Muscle of leg (tissue), 11 donors: ENCODE measurements around the gene CALN1. TPM values are rescaled to one million over a fixed set of nuclear protein-coding genes. Genes with fewer than 3 reads are reported as not detected.

Experiments
- DNase-seq: peaks from one replicate; pipeline ENCODE4 v3.0.0; 2013
- H3K27ac ChIP-seq: one replicate; pipeline ENCODE4 v1.5.1; 2013; ENCODE audit warnings: mild to moderate bottlenecking, low read length, control low read depth
- H3K27me3 ChIP-seq: one replicate; pipeline ENCODE4 v1.6.1; 2013; ENCODE audit warnings: low read length; ENCODE audit not compliant: control insufficient read depth, insufficient read depth
- H3K36me3 ChIP-seq: one replicate; pipeline ENCODE4 v1.6.1; 2013; ENCODE audit warnings: low read length; ENCODE audit not compliant: control insufficient read depth, insufficient read depth
- H3K4me1 ChIP-seq: one replicate; pipeline ENCODE4 v1.6.1; 2013; ENCODE audit warnings: low read length; ENCODE audit not compliant: control insufficient read depth, insufficient read depth
- H3K4me3 ChIP-seq: one replicate; pipeline ENCODE4 v1.5.1; 2013; ENCODE audit warnings: low read length, control low read depth
- H3K9me3 ChIP-seq: replicated peaks from 2 replicates; pipeline ENCODE4 v1.6.1; 2013; ENCODE audit warnings: low read depth, low read length; ENCODE audit not compliant: control insufficient read depth
- WGBS: methylation state at CpG from one replicate; pipeline ENCODE4 v1.1.5; 2013; ENCODE audit warnings: missing lambda C conversion rate; ENCODE audit not compliant: insufficient coverage; 5-methylcytosine and 5-hydroxymethylcytosine counted together
- polyA plus RNA-seq, 8 donors: library from polyadenylated mRNA; unstranded; fragments of 120-200 nt; gene quantifications; one replicate each; pipeline versions ENCODE4 v1.2.1 to v1.2.3, GENCODE V29; 2013; ENCODE audit warnings: inconsistent platforms in 1 of 8, low replicate concordance in 1 of 8; ENCODE audit not compliant: insufficient read length in 8 of 8, insufficient read depth in 1 of 8
- total RNA-seq: library from RNA; stranded (reverse); fragments of 120-200 nt; gene quantifications from one replicate; pipeline ENCODE4 v1.2.4, GENCODE V29; 2013

CALN1 gene
- total and polyA plus RNA-seq, 9 donors, result 0.65 to 2.3 (median 1.0) TPM

DNA sequence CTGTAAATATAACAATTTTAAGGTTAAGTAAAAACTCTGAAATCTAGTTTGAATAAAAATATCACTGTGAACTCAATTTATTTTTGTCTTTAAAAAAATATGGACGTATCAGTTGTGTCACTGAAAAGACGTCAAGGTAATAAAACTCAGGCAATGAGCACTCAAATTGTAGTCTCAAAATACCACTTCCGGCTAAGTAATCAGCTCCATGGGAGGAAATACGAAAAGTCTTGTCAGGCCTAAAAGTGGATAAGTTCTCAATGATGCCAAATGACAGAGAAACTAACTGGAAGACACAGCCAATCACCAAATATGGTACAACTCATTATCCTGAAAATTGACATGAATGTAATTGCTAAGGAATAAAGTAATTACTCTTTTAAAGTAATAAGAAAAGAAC lies 719 bp downstream of the CALN1 start:
- DNase-seq, result no peak
- H3K4me1 ChIP-seq, result no peaks in the 10 kb centered on the region
- H3K27me3 ChIP-seq, result no peaks in the 10 kb centered on the region
- no peaks in the 10 kb centered on the region for H3K9me3 ChIP-seq
- H3K36me3 ChIP-seq, result no peaks in the 10 kb centered on the region
- WGBS, result no CpG with 5 or more reads among the region's 4 CpGs
- no peak overlapping the region for H3K27ac ChIP-seq
- no peak overlapping the region for H3K4me3 ChIP-seq

DNA sequence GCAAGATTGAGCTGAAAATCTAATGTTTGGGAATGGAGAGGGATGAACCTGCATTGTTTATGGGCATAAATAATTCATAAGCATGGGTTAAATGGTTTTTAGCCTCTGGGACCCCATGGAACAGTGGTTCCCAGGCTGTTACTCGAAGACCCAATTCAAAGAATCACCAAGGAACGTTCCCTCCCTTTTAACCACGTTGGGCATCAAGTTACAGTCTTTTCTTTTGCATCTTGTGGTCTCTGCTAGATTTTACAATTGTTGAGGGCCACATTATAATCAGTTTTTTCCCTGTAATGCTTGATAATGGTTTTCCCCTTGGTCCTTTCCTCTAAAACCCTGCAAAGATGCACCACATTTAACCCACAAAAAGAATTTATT lies 2.5 kb downstream of the CALN1 start:
- Histone ChIP-seq H3K27ac (no peak overlapping the region), H3K36me3 (no peaks in the 10 kb centered on the region), H3K27me3 (no peaks in the 10 kb centered on the region), H3K4me3 (no peak overlapping the region), H3K9me3 (no peaks in the 10 kb centered on the region), H3K4me1 (no peaks in the 10 kb centered on the region)
- DNase-seq, result no peak
- no CpG with 5 or more reads among the region's 3 CpGs for WGBS

DNA sequence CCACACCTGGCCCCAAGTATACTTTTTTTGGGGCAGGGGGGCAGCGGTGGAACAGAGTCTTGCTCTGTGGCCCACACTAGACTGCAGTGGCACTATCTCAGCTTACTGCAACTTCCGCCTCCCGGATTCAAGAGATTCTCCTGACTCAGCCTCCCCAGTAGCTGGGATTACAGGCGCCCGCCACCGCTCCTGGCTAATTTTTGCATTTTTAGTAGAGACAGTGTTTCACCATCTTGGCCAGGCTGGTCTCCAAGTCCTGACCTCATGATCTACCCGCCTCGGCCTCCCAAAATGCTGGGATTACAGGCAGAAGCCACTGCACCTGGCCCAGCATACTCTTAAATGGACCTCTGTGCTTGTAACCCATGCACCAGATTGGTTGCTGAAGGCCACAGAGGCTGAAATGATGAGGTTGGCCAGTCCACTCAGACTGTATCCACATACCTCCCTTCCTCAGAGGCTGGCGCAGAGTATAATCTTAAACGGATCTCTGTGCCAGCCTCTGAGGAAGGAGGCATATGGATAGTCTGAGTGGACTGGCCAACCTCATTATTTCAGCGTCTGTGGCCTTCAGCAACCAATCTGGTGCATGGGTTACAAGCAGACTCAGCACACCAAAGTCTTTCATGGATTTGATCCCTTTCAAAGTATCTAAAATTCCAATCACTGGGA lies 3.0 kb downstream of the CALN1 start:
- Histone ChIP-seq H3K4me3 (no peak overlapping the region), H3K4me1 (no peaks in the 10 kb centered on the region), H3K27me3 (no peaks in the 10 kb centered on the region), H3K27ac (no peak overlapping the region), H3K9me3 (no peaks in the 10 kb centered on the region), H3K36me3 (no peaks in the 10 kb centered on the region)
- no peak for DNase-seq
- WGBS, result 97% methylated on average over 8 of the region's 11 CpGs

DNA sequence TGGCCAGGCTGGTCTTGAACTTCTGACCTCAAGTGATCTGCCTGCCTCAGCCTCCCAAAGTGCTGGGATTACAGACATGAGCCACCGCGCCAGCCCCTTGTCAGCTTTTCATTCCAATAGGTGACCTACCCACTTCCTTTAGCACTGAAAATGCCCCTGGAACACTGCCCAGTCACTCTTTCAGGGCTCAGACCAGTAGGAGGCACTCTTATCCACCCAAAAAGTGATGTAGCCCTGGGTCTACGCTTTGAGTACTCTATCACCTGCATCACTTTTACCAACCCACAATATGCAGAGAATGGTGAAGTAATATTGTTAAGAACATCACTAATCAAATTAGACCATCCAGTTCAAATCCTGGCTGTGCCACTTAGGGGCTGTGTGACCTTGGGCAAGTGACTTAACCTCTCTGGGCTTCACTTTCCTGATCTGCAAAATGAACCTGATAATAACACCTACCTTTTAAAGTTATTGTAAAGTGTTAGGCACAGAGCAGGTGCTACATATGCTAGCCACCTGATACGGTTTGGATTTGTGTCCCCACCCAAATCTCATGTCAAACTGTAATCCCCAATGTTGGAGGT lies 5.2 kb downstream of the CALN1 start:
- Histone ChIP-seq H3K36me3 (no peaks in the 10 kb centered on the region), H3K27me3 (no peaks in the 10 kb centered on the region), H3K4me3 (no peak overlapping the region), H3K4me1 (no peaks in the 10 kb centered on the region), H3K9me3 (no peaks in the 10 kb centered on the region), H3K27ac (no peak overlapping the region)
- DNase-seq, result no peak
- 90% methylated on average over 2 of the region's 4 CpGs for WGBS

DNA sequence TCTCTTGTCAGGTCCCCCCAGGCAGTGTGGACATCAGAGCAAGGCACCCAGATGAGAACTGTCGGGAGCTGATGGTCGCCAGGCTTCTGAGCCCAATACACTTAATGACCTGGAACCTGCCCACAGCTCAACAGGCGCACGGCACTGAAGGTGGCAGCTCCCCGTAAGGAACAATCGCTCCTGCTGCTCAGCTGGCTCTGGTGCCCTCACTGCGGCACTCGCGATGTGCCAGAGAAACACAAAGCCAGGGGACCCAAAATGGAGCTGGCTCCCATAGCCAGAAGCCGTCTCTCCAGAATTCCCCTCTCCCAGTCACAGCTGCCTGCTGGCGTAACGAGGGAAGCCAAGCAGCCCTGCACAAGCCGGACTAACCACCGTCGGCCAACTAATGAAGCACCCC lies 6.3 kb downstream of the CALN1 start:
- Histone ChIP-seq H3K9me3 (no peaks in the 10 kb centered on the region), H3K27ac (no peak overlapping the region), H3K36me3 (no peaks in the 10 kb centered on the region), H3K4me1 (no peaks in the 10 kb centered on the region), H3K4me3 (no peak overlapping the region), H3K27me3 (no peaks in the 10 kb centered on the region)
- WGBS, result 78% methylated on average over 11 of the region's 15 CpGs
- DNase-seq, result no peak

DNA sequence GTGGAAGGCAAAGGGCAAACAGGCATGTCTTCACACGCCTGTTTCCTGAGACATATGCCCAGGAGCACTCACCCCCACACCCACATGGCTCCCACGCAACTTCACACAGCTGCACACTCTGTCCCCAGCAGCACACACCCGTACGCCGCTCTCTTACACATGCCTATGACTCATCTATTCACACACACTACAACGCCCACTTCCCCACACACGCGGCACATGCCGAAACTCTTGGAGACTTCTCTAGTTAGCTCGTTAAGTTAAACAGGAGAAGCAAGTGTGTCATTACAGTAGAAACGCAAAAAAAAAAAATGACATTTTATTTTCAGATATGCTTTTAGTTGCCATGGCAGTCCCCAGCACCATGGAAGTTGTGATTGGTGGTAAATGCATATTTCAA lies 6.7 kb downstream of the CALN1 start:
- WGBS, result 63% methylated on average over 5 of the region's 11 CpGs
- Histone ChIP-seq H3K4me3 (no peak overlapping the region), H3K27me3 (no peaks in the 10 kb centered on the region), H3K27ac (no peak overlapping the region), H3K9me3 (no peaks in the 10 kb centered on the region), H3K36me3 (no peaks in the 10 kb centered on the region), H3K4me1 (no peaks in the 10 kb centered on the region)
- peak; percentile 16 for DNase-seq

DNA sequence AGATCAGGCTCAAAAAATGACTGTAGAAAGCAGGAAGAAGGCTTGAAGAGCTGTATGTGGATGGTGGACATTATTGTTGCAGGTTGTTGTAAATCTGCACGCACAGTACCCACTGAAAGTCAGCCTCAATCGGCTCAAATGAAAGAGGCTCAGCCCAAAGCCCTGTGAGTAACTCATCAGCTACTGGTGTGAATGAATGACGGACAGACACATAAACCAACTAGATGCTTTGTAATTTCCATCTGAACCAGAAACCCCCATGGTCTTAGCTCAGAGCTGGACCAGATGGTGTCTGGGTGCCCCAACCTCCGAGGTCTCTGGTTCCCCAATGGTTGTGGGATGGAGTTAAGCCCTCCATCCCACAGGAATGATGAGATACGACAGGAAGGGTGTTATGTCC lies 7.4 kb downstream of the CALN1 start:
- DNase-seq, result no peak
- 83% methylated on average over 2 of the region's 5 CpGs for WGBS
- no peaks in the 10 kb centered on the region for H3K4me1 ChIP-seq

DNA sequence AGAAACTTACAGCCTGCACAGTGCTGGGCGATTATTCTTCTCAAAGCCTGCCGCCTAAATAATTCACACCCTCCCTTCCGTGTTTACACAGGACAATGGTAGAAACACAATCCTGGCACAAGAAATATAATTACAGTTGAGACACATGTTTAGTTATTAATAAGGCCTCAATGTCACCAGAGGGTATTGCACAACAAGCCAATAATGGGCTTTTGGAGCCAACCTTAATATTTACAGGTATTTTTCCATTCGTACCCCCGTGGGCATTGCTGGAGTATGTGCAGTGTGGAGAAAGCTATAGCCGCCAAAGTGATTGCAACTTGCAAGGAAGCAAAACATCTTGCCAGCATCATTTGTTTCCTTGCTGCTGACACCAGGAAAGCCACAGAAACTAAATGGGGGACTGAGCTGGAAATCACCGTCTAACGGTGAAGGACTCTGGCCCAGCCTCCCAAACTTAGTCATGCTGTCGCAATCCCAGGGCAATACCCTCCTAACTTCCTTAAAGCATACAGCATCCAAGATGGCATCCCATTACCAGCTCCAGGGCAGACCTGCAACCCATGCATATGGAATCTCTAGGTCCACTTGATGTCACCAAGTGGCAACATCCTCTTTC lies 8.6 kb downstream of the CALN1 start:
- WGBS, result 79% methylated on average over 4 of the region's 9 CpGs
- Histone ChIP-seq H3K4me1 (no peaks in the 10 kb centered on the region), H3K27me3 (no peaks in the 10 kb centered on the region), H3K36me3 (no peaks in the 10 kb centered on the region), H3K27ac (no peak overlapping the region), H3K9me3 (no peaks in the 10 kb centered on the region), H3K4me3 (no peak overlapping the region)
- no peak for DNase-seq

More for the DNA sequence above, 7.4 kb downstream of the CALN1 start:
- Histone ChIP-seq H3K36me3 (no peaks in the 10 kb centered on the region), H3K27ac (no peak overlapping the region), H3K9me3 (no peaks in the 10 kb centered on the region), H3K4me3 (no peak overlapping the region), H3K27me3 (no peaks in the 10 kb centered on the region)

DNA sequence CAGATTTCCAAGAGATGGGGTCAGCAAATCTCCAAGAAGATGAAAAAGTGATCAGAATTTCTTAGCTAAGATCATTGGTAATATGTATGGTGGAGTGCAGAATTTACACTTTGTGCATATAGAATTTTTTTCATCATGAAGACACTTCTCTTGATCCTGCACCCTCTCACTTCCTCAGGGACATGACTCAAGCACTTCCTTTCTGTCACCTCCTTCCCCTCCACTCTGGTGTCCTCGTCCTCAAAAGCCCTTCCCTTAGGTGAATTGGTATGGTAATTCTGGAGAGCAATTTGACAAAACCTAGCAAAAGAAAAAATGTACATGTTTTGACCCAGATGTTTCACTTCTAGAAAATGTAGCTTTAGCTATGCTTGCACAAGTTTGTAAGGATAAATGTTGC lies 18.1 kb downstream of the CALN1 start:
- Histone ChIP-seq H3K27me3 (no peaks in the 10 kb centered on the region), H3K4me3 (no peak overlapping the region), H3K27ac (no peak overlapping the region), H3K36me3 (no peaks in the 10 kb centered on the region), H3K4me1 (no peaks in the 10 kb centered on the region), H3K9me3 (no peaks in the 10 kb centered on the region)
- WGBS, result no CpG with 5 or more reads among the region's 1 CpG
- no peak for DNase-seq

DNA sequence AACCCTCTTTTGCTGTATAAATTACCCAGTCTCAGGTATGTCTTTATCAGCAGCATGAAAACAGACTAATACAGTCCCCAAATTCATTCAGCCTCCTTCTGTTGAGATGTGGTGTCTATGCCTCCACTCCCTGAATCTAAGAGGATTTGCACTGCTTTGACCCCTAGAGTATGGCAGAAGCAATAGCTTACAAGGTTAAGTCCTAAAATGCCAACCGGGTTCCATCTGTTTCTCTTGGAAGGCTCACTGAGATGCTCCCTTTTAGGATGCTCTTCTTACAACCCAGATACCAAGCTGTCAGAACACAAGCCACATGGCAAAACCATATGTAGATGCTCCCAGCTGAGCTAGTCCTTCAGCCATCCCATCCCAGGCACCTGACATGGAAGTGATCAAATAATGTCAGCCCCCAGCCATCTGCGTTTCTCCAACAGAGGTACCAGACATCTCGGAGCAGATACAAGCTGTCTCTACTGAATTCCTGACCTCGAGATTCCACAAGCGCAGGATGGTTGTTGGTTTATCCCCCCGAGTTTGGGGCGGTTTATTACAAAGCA lies 20.2 kb downstream of the CALN1 start:
- WGBS, result 90% methylated on average over 7 of the region's 7 CpGs
- no peaks in the 10 kb centered on the region for H3K9me3 ChIP-seq
- no peak overlapping the region for H3K27ac ChIP-seq
- H3K36me3 ChIP-seq, result no peaks in the 10 kb centered on the region
- DNase-seq, result no peak
- no peak overlapping the region for H3K4me3 ChIP-seq
- no peaks in the 10 kb centered on the region for H3K27me3 ChIP-seq
- no peaks in the 10 kb centered on the region for H3K4me1 ChIP-seq
